ENCODE measurements around the gene SIGLEC6. TPM values are rescaled to one million over a fixed set of nuclear protein-coding genes. Genes with fewer than 3 reads are reported as not detected.

Gene SIGLEC6
- total RNA-seq, 1 experiment from 2014 or later: 0.31 TPM

DNA sequence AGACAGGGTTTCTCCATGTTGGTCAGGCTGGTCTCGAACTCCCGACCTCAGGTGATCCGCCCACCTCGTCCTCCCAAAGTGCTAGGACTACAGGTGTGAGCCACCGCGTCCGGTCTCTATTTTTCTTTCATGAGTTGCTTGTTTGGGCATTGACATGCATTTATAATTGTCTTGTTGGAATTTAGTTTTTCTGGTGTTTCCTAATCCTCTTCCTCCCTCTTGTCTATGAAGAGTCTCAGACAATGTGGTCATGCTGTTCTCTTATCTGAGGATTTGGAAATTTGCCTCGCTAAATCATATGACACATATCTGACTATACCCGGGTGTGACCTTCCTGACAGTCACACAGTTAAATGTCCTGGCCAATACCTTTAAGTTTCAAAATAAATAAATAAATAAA, 60.5 kb downstream of the SIGLEC6 start:
- Histone ChIP-seq H3K4me1 (ENCODE audit: insufficient read depth, low read length) (no peaks in the 10 kb centered on the region), H2AFZ (ENCODE audit: low read length) (no peak overlapping the region), H3K4me2 (ENCODE audit: insufficient read depth, insufficient read length, low read length) (no peak overlapping the region), H3K14ac (ENCODE audit: insufficient read depth, low read length) (no peak overlapping the region), H3K23ac (ENCODE audit: insufficient read length, low read depth, low read length) (no peak overlapping the region), H3K9me3 (ENCODE audit: control insufficient read depth, low read depth, low read length) (no peaks in the 10 kb centered on the region), H2AK5ac (ENCODE audit: insufficient read length, low read length) (no peak overlapping the region), H3K27me3 (ENCODE audit: insufficient read depth, low read length) (no peaks in the 10 kb centered on the region), H2BK120ac (ENCODE audit: low read depth, low read length, poor library complexity, severe bottlenecking) (no peak overlapping the region), H2BK20ac (ENCODE audit: low read depth, low read length, poor library complexity, severe bottlenecking) (no peak overlapping the region), H3K9ac (ENCODE audit: extremely low read depth, insufficient read length, low read length) (no peak overlapping the region), H3K79me1 (ENCODE audit: insufficient read depth, low read depth, low read length, poor library complexity, severe bottlenecking) (no peaks in the 10 kb centered on the region), H3K4ac (ENCODE audit: low read depth, low read length) (no peak overlapping the region), H3K18ac (ENCODE audit: insufficient read length, low read depth, low read length) (no peak overlapping the region), H4K8ac (replicated peaks; ENCODE audit: insufficient read length, low read depth, low read length) (no peak overlapping the region), H3K79me2 (ENCODE audit: insufficient read depth, low read length) (no peaks in the 10 kb centered on the region), H3K56ac (ENCODE audit: insufficient read length, low read depth, low read length) (no peak overlapping the region), H2BK12ac (ENCODE audit: insufficient read length, low read depth, low read length) (no peak overlapping the region), H3T11ph (ENCODE audit: low read length) (no peak overlapping the region), H4K91ac (ENCODE audit: insufficient read length, low read depth, low read length) (no peak overlapping the region), H3K27ac (ENCODE audit: insufficient read length, low read depth, low read length) (no peak overlapping the region), H2BK5ac (ENCODE audit: insufficient read length, low read length) (no peak overlapping the region), H4K20me1 (ENCODE audit: control insufficient read depth, insufficient read depth, insufficient read length) (no peaks in the 10 kb centered on the region), H4K5ac (ENCODE audit: insufficient read length, low read depth, low read length) (no peak overlapping the region), H2BK15ac (ENCODE audit: low read depth, low read length) (no peak overlapping the region), H3K23me2 (ENCODE audit: insufficient read length, low read depth, low read length, poor library complexity, severe bottlenecking) (no peaks in the 10 kb centered on the region)
- peaks cover 54% of the 10 kb centered on the region for H3K27me3 Mint-ChIP-seq (ENCODE audit: low read depth)
- TF ChIP-seq CTCF (conservative IDR thresholded peaks at IDR 0.05): no peak
- DNase-seq: no peak
- H3K36me3 Mint-ChIP-seq (ENCODE audit: insufficient read depth in 1 of 3, low read depth in 3 of 3): no peaks in the 10 kb centered on the region
- peaks cover 0 to 86% of the 10 kb centered on the region in 2 experiments; a peak in 2 of 5 replicates for H3K9me3 Mint-ChIP-seq
- H3K4me3 Mint-ChIP-seq: no peak overlapping the region
- no peak overlapping the region for H3K27ac Mint-ChIP-seq
- H3K4me1 Mint-ChIP-seq: no peaks in the 10 kb centered on the region
- WGBS (ENCODE audit: extremely low coverage, insufficient read length, low lambda C conversion rate): no CpG with 5 or more reads among the region's 9 CpGs

Data from H9 (cell line).